Activated CD4-positive, alpha-beta T cell treated with anti-CD3 and anti-CD28 coated beads for 36 hours (primary cell): ENCODE measurements around the gene GSN. TPM values are rescaled to one million over a fixed set of nuclear protein-coding genes. Genes with fewer than 3 reads are reported as not detected.

Source experiments
- ATAC-seq: fragments of 200-7000 bp; cut with Tn5 transposase; one replicate; pipeline ENCODE4 v1.10.0; 2021; ENCODE audit warnings: mild to moderate bottlenecking, moderate library complexity
- CTCF ChIA-PET: fragments of 350-600 bp; sonication (Branson Sonifier 250); formaldehyde crosslinking; loops from one replicate; lab custom pipeline; 2021; ENCODE audit warnings: antibody characterized with exemption; lab: Charles Lee
- POLR2A ChIA-PET: fragments of 350-600 bp; sonication (Branson Sonifier 250); formaldehyde crosslinking; loops from one replicate; lab custom pipeline; 2021; ENCODE audit warnings: antibody characterized with exemption, inconsistent platforms; lab: Charles Lee
- DNase-seq: peaks from one replicate; pipeline ENCODE4 v3.0.0-alpha.2; 2020
- H3K27ac Mint-ChIP-seq: one replicate; pipeline ENCODE4 v1.8.0; 2021; ENCODE audit warnings: mixed read lengths
- H3K27me3 Mint-ChIP-seq: one replicate; pipeline ENCODE4 v1.8.0; 2021; ENCODE audit warnings: mixed read lengths
- H3K36me3 Mint-ChIP-seq: one replicate; pipeline ENCODE4 v1.8.0; 2021; ENCODE audit warnings: low read depth, mixed read lengths
- H3K4me1 Mint-ChIP-seq: one replicate; pipeline ENCODE4 v1.8.0; 2021; ENCODE audit warnings: mixed read lengths
- H3K4me3 Mint-ChIP-seq: one replicate; pipeline ENCODE4 v1.8.0; 2021; ENCODE audit warnings: mild to moderate bottlenecking, moderate library complexity, mixed read lengths
- H3K9me3 Mint-ChIP-seq: one replicate; pipeline ENCODE4 v1.8.0; 2021; ENCODE audit warnings: low read depth, mixed read lengths
- intact Hi-C, 2 experiments: fragments of 100-400 bp; cut with DNase I in 1 of 2; cut with micrococcal nuclease in 1 of 2; formaldehyde crosslinking; loops; one replicate each; pipeline versions ENCODE4 v1.14.2 to v1.15.1; 2022 to 2024; cut with DNase I, micrococcal nuclease
- total RNA-seq, 2 experiments: library from RNA; stranded (reverse); gene quantifications; one replicate each; pipeline ENCODE4 v1.2.3, GENCODE V29; 2021

GSN gene
- total RNA-seq, 2 experiments from 2014 or later, result 1.7 to 1.9 TPM

- Mint-ChIP-seq H3K4me3 (no peak overlapping the region), H3K27ac (no peak overlapping the region), H3K4me1 (peaks cover 4% of the 10 kb centered on the region), H3K27me3 (no peaks in the 10 kb centered on the region), H3K36me3 (no peaks in the 10 kb centered on the region), H3K9me3 (no peaks in the 10 kb centered on the region)
- no peak for DNase-seq
- ChIA-PET CTCF (interaction anchor here (0.6 to 1.2 kb wide), 5 partner anchors 12 to 77 kb away, joined by 3 to 4 read pairs (median 3); no protein-coding TSS in a partner anchor), POLR2A (no interaction called here)
- no peak for ATAC-seq
- intact Hi-C loops, result no loop called here
These were observed 59.1 kb downstream of the GSN start for GRCh38 chr9:121326901-121327613.

- DNase-seq (no peak), ATAC-seq (no peak)
- POLR2A ChIA-PET, result no interaction called here
- no peaks in the 10 kb centered on the region for H3K9me3 Mint-ChIP-seq
- CTCF ChIA-PET, result interaction anchor here (0.7 to 1.2 kb wide), 3 partner anchors 9 to 92 kb away, joined by 3 to 4 read pairs (median 3); no protein-coding TSS in a partner anchor
- no peaks in the 10 kb centered on the region for H3K4me1 Mint-ChIP-seq
- no peak overlapping the region for H3K27ac Mint-ChIP-seq
- no peak overlapping the region for H3K4me3 Mint-ChIP-seq
- H3K27me3 Mint-ChIP-seq, result no peaks in the 10 kb centered on the region
- no peaks in the 10 kb centered on the region for H3K36me3 Mint-ChIP-seq
- intact Hi-C loops, result no loop called here
These were observed 60.5 kb downstream of the GSN start for GRCh38 chr9:121328476-121328875.

GRCh38 chr9:121328876-121329681 lies 61.1 kb downstream of the GSN start:
- ChIA-PET CTCF (interaction anchor here (1.2 kb wide), 1 partner anchor 9 kb away, joined by 3 read pairs; no protein-coding TSS in a partner anchor), POLR2A (no interaction called here)
- ATAC-seq, result no peak
- intact Hi-C loops, result no loop called here
- H3K4me1 Mint-ChIP-seq, result no peaks in the 10 kb centered on the region
- H3K27ac Mint-ChIP-seq, result no peak overlapping the region
- H3K36me3 Mint-ChIP-seq, result no peaks in the 10 kb centered on the region
- no peak for DNase-seq
- no peaks in the 10 kb centered on the region for H3K27me3 Mint-ChIP-seq
- no peak overlapping the region for H3K4me3 Mint-ChIP-seq
- no peaks in the 10 kb centered on the region for H3K9me3 Mint-ChIP-seq

GRCh38 chr9:121331549-121331948 lies 63.6 kb downstream of the GSN start:
- CTCF ChIA-PET, result interaction anchor here (0.6 to 0.8 kb wide), 2 partner anchors 12 to 68 kb away, joined by 5 to 6 read pairs; no protein-coding TSS in a partner anchor
- POLR2A ChIA-PET, result interaction anchor here (0.5 kb wide), 1 partner anchor 56 kb away, joined by 3 read pairs; no protein-coding TSS in a partner anchor
- Mint-ChIP-seq H3K4me1 (no peaks in the 10 kb centered on the region), H3K27me3 (no peaks in the 10 kb centered on the region), H3K27ac (no peak overlapping the region), H3K36me3 (no peaks in the 10 kb centered on the region), H3K4me3 (no peak overlapping the region), H3K9me3 (no peaks in the 10 kb centered on the region)
- intact Hi-C loops, result no loop called here
- ATAC-seq (no peak), DNase-seq (no peak)

GRCh38 chr9:121331992-121332685 lies 64.2 kb downstream of the GSN start:
- Mint-ChIP-seq H3K36me3 (no peaks in the 10 kb centered on the region), H3K27me3 (no peaks in the 10 kb centered on the region), H3K27ac (no peak overlapping the region), H3K4me3 (no peak overlapping the region), H3K4me1 (no peaks in the 10 kb centered on the region), H3K9me3 (no peaks in the 10 kb centered on the region)
- no peak for DNase-seq
- ChIA-PET CTCF (interaction anchor here (0.6 to 0.8 kb wide), 2 partner anchors 13 to 131 kb away, joined by 4 to 6 read pairs; no protein-coding TSS in a partner anchor), POLR2A (no interaction called here)
- ATAC-seq, result no peak
- intact Hi-C loops, result no loop called here

- peaks cover 3% of the 10 kb centered on the region for H3K36me3 Mint-ChIP-seq
- DNase-seq (no peak), ATAC-seq (no peak)
- no peak overlapping the region for H3K4me3 Mint-ChIP-seq
- H3K27me3 Mint-ChIP-seq, result no peaks in the 10 kb centered on the region
- H3K9me3 Mint-ChIP-seq, result no peaks in the 10 kb centered on the region
- H3K27ac Mint-ChIP-seq, result no peak overlapping the region
- H3K4me1 Mint-ChIP-seq, result no peaks in the 10 kb centered on the region
- ChIA-PET CTCF (interaction anchor here (0.5 to 1.1 kb wide), 3 partner anchors 14 to 595 kb away, joined by 3 read pairs; no protein-coding TSS in a partner anchor), POLR2A (no interaction called here)
- intact Hi-C loops, result no loop called here
These were observed 66.2 kb downstream of the GSN start for GRCh38 chr9:121333950-121334773.

- peaks cover 3% of the 10 kb centered on the region for H3K36me3 Mint-ChIP-seq
- intact Hi-C loops, result no loop called here
- DNase-seq, result no peak
- H3K4me3 Mint-ChIP-seq, result no peak overlapping the region
- H3K27me3 Mint-ChIP-seq, result no peaks in the 10 kb centered on the region
- ATAC-seq, result no peak
- no peaks in the 10 kb centered on the region for H3K9me3 Mint-ChIP-seq
- POLR2A ChIA-PET, result no interaction called here
- no peak overlapping the region for H3K27ac Mint-ChIP-seq
- CTCF ChIA-PET, result no interaction called here
- H3K4me1 Mint-ChIP-seq, result no peaks in the 10 kb centered on the region
These were observed 68.7 kb downstream of the GSN start for GRCh38 chr9:121336665-121337064.

GRCh38 chr9:121339437-121339836 lies 71.5 kb downstream of the GSN start:
- no peak for DNase-seq
- Mint-ChIP-seq H3K27me3 (no peaks in the 10 kb centered on the region), H3K36me3 (peaks cover 3% of the 10 kb centered on the region), H3K9me3 (no peaks in the 10 kb centered on the region), H3K4me1 (peaks cover 2% of the 10 kb centered on the region), H3K4me3 (no peak overlapping the region), H3K27ac (no peak overlapping the region)
- CTCF ChIA-PET, result interaction anchor here (0.6 to 2.9 kb wide), 7 partner anchors 12 to 72 kb away, joined by 3 to 20 read pairs (median 3); no protein-coding TSS in a partner anchor
- POLR2A ChIA-PET, result no interaction called here
- intact Hi-C loops, result no loop called here
- ATAC-seq, result no peak

GRCh38 chr9:121340676-121341392 lies 72.9 kb downstream of the GSN start:
- DNase-seq (no peak), ATAC-seq (peak; percentile 30)
- peaks cover 3% of the 10 kb centered on the region for H3K36me3 Mint-ChIP-seq
- no peak overlapping the region for H3K27ac Mint-ChIP-seq
- POLR2A ChIA-PET, result no interaction called here
- intact Hi-C loops, result no loop called here
- CTCF ChIA-PET, result interaction anchor here (1.0 to 2.9 kb wide), 2 partner anchors 20 to 21 kb away, joined by 3 to 20 read pairs; no protein-coding TSS in a partner anchor
- no peaks in the 10 kb centered on the region for H3K27me3 Mint-ChIP-seq
- H3K4me3 Mint-ChIP-seq, result no peak overlapping the region
- no peaks in the 10 kb centered on the region for H3K9me3 Mint-ChIP-seq
- peaks cover 2% of the 10 kb centered on the region for H3K4me1 Mint-ChIP-seq

GRCh38 chr9:121344184-121344583 lies 76.2 kb downstream of the GSN start:
- H3K36me3 Mint-ChIP-seq, result peaks cover 2% of the 10 kb centered on the region

More at GRCh38 chr9:121344184-121344583, 76.2 kb downstream of the GSN start:
- Mint-ChIP-seq H3K4me1 (peaks cover 2% of the 10 kb centered on the region), H3K4me3 (no peak overlapping the region), H3K27ac (no peak overlapping the region), H3K27me3 (no peaks in the 10 kb centered on the region), H3K9me3 (no peaks in the 10 kb centered on the region)
- ATAC-seq (no peak), DNase-seq (no peak)
- ChIA-PET CTCF (interaction anchor here (0.7 to 2.6 kb wide), 5 partner anchors 9 to 56 kb away, joined by 3 to 22 read pairs (median 4); no protein-coding TSS in a partner anchor), POLR2A (no interaction called here)
- intact Hi-C loops, result no loop called here
